HepG2 (cell line): Measurements from ENCODE around the gene PLGRKT. TPM values are rescaled to one million over a fixed set of nuclear protein-coding genes. Genes with fewer than 3 reads are reported as not detected.

ENCODE experiments used
- ATAC-seq: fragments of 200-7000 bp; cut with Tn5 transposase; 3 replicates; pipeline ENCODE4 v1.9.1; 2020; ENCODE audit warnings: mild to moderate bottlenecking, moderate library complexity
- BruUV-seq: library from RNA; stranded (reverse); fragments of 400-500 nt; replicated peaks from 2 replicates; lab custom pipeline; 2021; lab: Mats Ljungman, UMichigan
- CTCF ChIA-PET: fragments of 300-600 bp; formaldehyde crosslinking; extraction: SDS; loops from one replicate; lab custom pipeline; 2021; ENCODE audit warnings: low total read pairs, inconsistent platforms, low intra/inter-chr PET ratio; lab: Yijun Ruan, JAX
- POLR2A ChIA-PET: fragments of 350-600 bp; sonication (Branson Sonifier 250); formaldehyde crosslinking; loops from one replicate; lab custom pipeline; 2020; ENCODE audit warnings: antibody characterized with exemption, inconsistent platforms; lab: Yijun Ruan, JAX
- DNase-seq: peaks from one replicate; pipeline ENCODE4 v3.0.0-alpha.2; 2015; ENCODE audit warnings: low spot score
- FAIRE-seq: peaks from 3 replicates; lab custom pipeline; 2011; peaks lifted over from hg19 to GRCh38; lab: Jason Lieb, UNC
- H2AFZ ChIP-seq: one replicate; pipeline ENCODE4 v1.6.1; 2011; ENCODE audit warnings: low read length, inconsistent platforms
- H3K27ac ChIP-seq: fragments of 300-600 bp; 3 replicates; pipeline ENCODE4 v1.8.0; 2011; ENCODE audit warnings: mixed run types, mild to moderate bottlenecking, mixed read lengths, low read length, inconsistent platforms; ENCODE audit not compliant: insufficient read depth; ENCODE audit errors: extremely low read length
- H3K27me3 ChIP-seq, 2 experiments: fragments of 200-600 bp in 1 of 2; 2 replicates in 1 of 2; 3 replicates in 1 of 2; pipeline versions ENCODE4 v1.6.0 to v1.8.0; 2011; ENCODE audit warnings: low read length in 2 of 2, mild to moderate bottlenecking in 2 of 2, moderate library complexity in 2 of 2, inconsistent platforms in 1 of 2; ENCODE audit not compliant: insufficient read depth in 2 of 2, control insufficient read depth in 1 of 2
- H3K36me3 ChIP-seq, 2 experiments: fragments of 200-600 bp in 1 of 2; replicated peaks in 1 of 2; 2 replicates in 1 of 2; 3 replicates in 1 of 2; pipeline versions ENCODE4 v1.5.1 to v1.8.0; 2011; ENCODE audit warnings: low read length in 2 of 2, inconsistent platforms in 1 of 2; ENCODE audit not compliant: insufficient read depth in 2 of 2, control insufficient read depth in 1 of 2
- H3K4me1 ChIP-seq: 2 replicates; pipeline ENCODE4 v1.5.1; 2012; ENCODE audit warnings: low read length, inconsistent platforms; ENCODE audit not compliant: insufficient read depth
- H3K4me2 ChIP-seq: 2 replicates; pipeline ENCODE4 v1.6.0; 2011; ENCODE audit warnings: low read depth, low read length, inconsistent platforms
- H3K4me3 ChIP-seq, 3 experiments: fragments of 200-600 bp in 1 of 3; sonication (generic), shearing (Covaris generic) in 1 of 3; replicated peaks in 1 of 3; 2 replicates each; pipeline ENCODE4 v1.5.1; 2011 to 2016; ENCODE audit warnings: low read length in 3 of 3, inconsistent platforms in 2 of 3, low read depth in 2 of 3, mild to moderate bottlenecking in 2 of 3, control low read depth in 1 of 3, mixed read lengths in 1 of 3; ENCODE audit not compliant: insufficient read depth in 1 of 3
- H3K79me2 ChIP-seq: one replicate; pipeline ENCODE4 v1.6.1; 2011; ENCODE audit warnings: low read length, inconsistent platforms; ENCODE audit not compliant: insufficient read depth
- H3K9ac ChIP-seq: 2 replicates; pipeline ENCODE4 v1.6.0; 2011; ENCODE audit warnings: mild to moderate bottlenecking, low read depth, low read length, inconsistent platforms; ENCODE audit not compliant: insufficient read depth
- H3K9me3 ChIP-seq: 2 replicates; pipeline ENCODE4 v1.5.1; 2012; ENCODE audit warnings: mild to moderate bottlenecking, low read length
- H4K20me1 ChIP-seq: 2 replicates; pipeline ENCODE4 v1.6.0; 2011; ENCODE audit warnings: inconsistent platforms, mild to moderate bottlenecking, low read length, moderate library complexity; ENCODE audit not compliant: insufficient read depth
- ARID2 ChIP-seq: sonication (generic); formaldehyde crosslinking; IDR thresholded peaks from 2 replicates; pipeline ENCODE4 v1.8.1; 2022; ENCODE audit warnings: mild to moderate bottlenecking, missing genetic modification reagents, borderline replicate concordance
- BORCS8-MEF2B ChIP-seq: sonication (generic); formaldehyde crosslinking; IDR thresholded peaks from 2 replicates; pipeline ENCODE4 v1.8.0; 2022; ENCODE audit warnings: mild to moderate bottlenecking, missing genetic modification reagents
- JUN ChIP-seq: sonication (generic); formaldehyde crosslinking; IDR thresholded peaks from 2 replicates; pipeline ENCODE4 v1.4.0; 2020; ENCODE audit warnings: mild to moderate bottlenecking, missing genetic modification reagents
- KLF11 ChIP-seq: IDR thresholded peaks from 2 replicates; pipeline ENCODE4 v1.6.1; 2016; ENCODE audit warnings: missing compliant biosample characterization
- MATR3 ChIP-seq: sonication (generic); formaldehyde crosslinking; IDR thresholded peaks from 2 replicates; pipeline ENCODE4 v1.4.0; 2020; ENCODE audit warnings: missing genetic modification reagents
- PHB2 ChIP-seq: fragments of 450-650 bp; IDR thresholded peaks from 2 replicates; pipeline ENCODE4 v1.6.1; 2018; ENCODE audit not compliant: partially characterized antibody
- RFX5 ChIP-seq: IDR thresholded peaks from 2 replicates; pipeline ENCODE4 v1.6.1; 2011; ENCODE audit warnings: low read depth, low read length, improper control_type of control experiment
- SMARCC2 ChIP-seq: fragments of 450-650 bp; IDR thresholded peaks from 2 replicates; pipeline ENCODE4 v1.6.1; 2017; ENCODE audit warnings: antibody characterized with exemption, mild to moderate bottlenecking
- SOX5 ChIP-seq: IDR thresholded peaks from 2 replicates; pipeline ENCODE4 v1.6.1; 2016; ENCODE audit warnings: borderline replicate concordance
- TOPORS ChIP-seq: sonication (generic); formaldehyde crosslinking; IDR thresholded peaks from 2 replicates; pipeline ENCODE4 v1.8.0; 2023; ENCODE audit warnings: mild to moderate bottlenecking, missing genetic modification reagents
- WIZ ChIP-seq: sonication (generic); formaldehyde crosslinking; IDR thresholded peaks from 2 replicates; pipeline ENCODE4 v1.5.1; 2020; ENCODE audit warnings: mild to moderate bottlenecking, missing genetic modification reagents
- XRCC5 ChIP-seq: fragments of 200-400 bp; formaldehyde crosslinking; optimal IDR thresholded peaks from 2 replicates; pipeline ENCODE3; 2017; ENCODE audit warnings: mild to moderate bottlenecking, low read length
- ZMYM2 ChIP-seq: sonication (generic); formaldehyde crosslinking; IDR thresholded peaks from 2 replicates; pipeline ENCODE4 v1.8.0; 2022; ENCODE audit warnings: mild to moderate bottlenecking, missing genetic modification reagents
- ZNF496 ChIP-seq: sonication (generic); formaldehyde crosslinking; IDR thresholded peaks from 2 replicates; pipeline ENCODE4 v1.8.1; 2023; ENCODE audit warnings: mild to moderate bottlenecking, moderate library complexity, missing genetic modification reagents; ENCODE audit not compliant: insufficient replicate concordance
- ZNF75D ChIP-seq: sonication (generic); formaldehyde crosslinking; IDR thresholded peaks from 2 replicates; pipeline ENCODE4 v1.8.1; 2023; ENCODE audit warnings: missing genetic modification reagents, mild to moderate bottlenecking, borderline replicate concordance
- WGBS: methylation state at CpG from one replicate; pipeline ENCODE4 v1.1.6; 2017; ENCODE audit warnings: low lambda C conversion rate; 5-methylcytosine and 5-hydroxymethylcytosine counted together
- in situ Hi-C: cut with HindIII; loops from 2 replicates; pipeline ENCODE4 v1.10.0; 2017; ENCODE audit warnings: low pct_unique_long_range_greater_than_20kb; ENCODE audit not compliant: extremely low pct_ligation_motif_present
- intact Hi-C: fragments of 100-400 bp; cut with micrococcal nuclease; formaldehyde crosslinking; loops from one replicate; pipeline ENCODE4 v1.10.0; 2022; ENCODE audit not compliant: unreplicated experiment
- polyA plus RNA-seq, 8 experiments: library from polyadenylated mRNA; depleted of rRNA in 3 of 8; stranded (reverse) in 7 of 8; unstranded in 1 of 8; fragments of >200 nt; fragmentation: Illumina TruSeq in 4 of 8; extraction: Trizol in 4 of 8; gene quantifications; 2 replicates each; pipeline versions ENCODE4 v1.2.1 to v1.2.3, GENCODE V29; 2011 to 2016; ENCODE audit warnings: low read depth in 4 of 8, missing spikeins in 1 of 8, mixed read lengths in 1 of 8; ENCODE audit not compliant: insufficient read depth in 1 of 8
- total RNA-seq, 5 experiments: library from RNA; depleted of rRNA; stranded (reverse); fragments of >200 nt; fragmentation: Illumina TruSeq; extraction: Trizol; gene quantifications; 2 replicates each; pipeline ENCODE4 v1.2.3, GENCODE V29; 2016; ENCODE audit warnings: low read depth in 1 of 5
- TF ChIP-seq, protein P1 (sequence below), 2 experiments: sonication (generic) in 1 of 2; formaldehyde crosslinking in 1 of 2; IDR thresholded peaks; 2 replicates each; pipeline versions ENCODE4 v1.5.1 to v1.6.1; 2011 to 2020; ENCODE audit warnings: borderline replicate concordance in 1 of 2, low read depth in 1 of 2, low read length in 1 of 2, mild to moderate bottlenecking in 1 of 2, missing genetic modification reagents in 1 of 2, moderate library complexity in 1 of 2
- TF ChIP-seq, protein P2 (sequence below): sonication (generic); formaldehyde crosslinking; IDR thresholded peaks from 2 replicates; pipeline ENCODE4 v1.4.0; 2020; ENCODE audit warnings: missing genetic modification reagents

PLGRKT gene
- total and polyA plus RNA-seq, 2 of the 13 experiments (the other 11 are each of a cell fraction or from before 2014, with no cell fraction given) = 5.0 to 15.8 TPM

DNA sequence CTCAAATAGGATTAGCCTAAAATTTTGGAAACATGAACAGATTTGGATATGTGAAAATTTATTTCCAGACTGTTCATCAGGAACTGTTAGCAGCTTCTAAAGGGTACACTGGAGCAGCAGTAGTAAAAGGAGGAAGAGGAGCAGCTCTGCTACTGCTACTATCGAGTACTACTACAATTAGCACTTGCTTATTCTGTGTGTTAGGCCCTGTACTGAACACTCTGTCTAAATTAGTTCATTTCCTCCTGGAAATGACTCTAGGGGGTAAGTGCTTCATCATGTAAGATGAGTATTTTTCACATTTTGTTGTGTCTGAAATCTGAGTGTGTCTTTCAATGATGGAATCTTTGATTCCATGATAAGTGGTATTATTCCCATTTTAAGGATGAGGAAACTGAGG lies 22.4 kb upstream of the PLGRKT start:
- Histone ChIP-seq H3K9me3 (no peaks in the 10 kb centered on the region), H3K27ac (no peak overlapping the region), H3K9ac (no peak overlapping the region), H2AFZ (no peak overlapping the region), H3K36me3 (no peaks in the 10 kb centered on the region), H3K79me2 (no peaks in the 10 kb centered on the region), H3K4me1 (no peaks in the 10 kb centered on the region), H3K4me2 (no peak overlapping the region), H4K20me1 (no peaks in the 10 kb centered on the region), H3K27me3 (no peaks in the 10 kb centered on the region)
- BruUV-seq = no TSS peak
- no peak for FAIRE-seq
- no peak for DNase-seq
- in situ Hi-C loops = no loop called here
- POLR2A ChIA-PET = no interaction called here
- intact Hi-C loops = no loop called here
- 0% methylated on average over 1 of the region's 1 CpG for WGBS
- ATAC-seq = no peak
- CTCF ChIA-PET = no interaction called here
- TF ChIP-seq TOPORS (CRISPR knock-in tag) = no peak
- TF ChIP-seq KLF11 (CRISPR knock-in tag) = no peak
- TF ChIP-seq MATR3 (CRISPR knock-in tag) = no peak
- TF ChIP-seq ARID2 (CRISPR knock-in tag) = no peak
- TF ChIP-seq JUN (CRISPR knock-in tag) = no peak
- no peak for TF ChIP-seq XRCC5
- TF ChIP-seq ZNF496 (CRISPR knock-in tag) = no peak
- no peak for TF ChIP-seq ZNF75D (CRISPR knock-in tag)
- TF ChIP-seq ZMYM2 (CRISPR knock-in tag) = no peak
- TF ChIP-seq RFX5 = no peak
- TF ChIP-seq PHB2 = no peak
- TF ChIP-seq, all 625 proteins: peak for 0
- H3K4me3 ChIP-seq = no peak overlapping the region

DNA sequence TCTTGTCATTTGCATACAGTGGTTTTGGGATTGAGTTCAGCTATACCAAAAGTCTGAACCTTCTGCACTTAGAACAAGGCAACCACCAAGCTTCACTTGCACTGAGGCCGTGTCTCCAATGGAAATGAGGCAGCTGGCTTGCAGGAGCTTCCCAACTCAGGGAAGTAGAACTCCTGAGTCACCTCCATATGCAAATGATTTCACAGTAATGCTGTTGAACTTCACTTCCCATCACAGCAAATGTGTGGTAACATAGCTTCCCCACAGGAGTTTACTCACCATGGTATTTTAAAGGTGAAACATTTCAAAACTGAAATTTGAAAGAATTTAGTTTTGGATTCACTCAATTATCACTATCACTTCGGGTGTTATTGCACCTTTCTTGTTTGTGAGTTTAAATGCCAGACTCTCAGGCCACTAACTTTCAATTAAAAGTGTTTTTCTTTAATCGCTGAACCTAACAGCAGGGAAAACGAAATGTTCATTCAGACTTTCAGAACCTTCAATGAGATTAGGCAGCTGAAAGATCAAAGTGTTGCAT lies 21.6 kb upstream of the PLGRKT start:
- Histone ChIP-seq H3K27me3 (no peaks in the 10 kb centered on the region), H3K4me3 (no peak overlapping the region), H3K79me2 (no peaks in the 10 kb centered on the region), H3K4me1 (no peaks in the 10 kb centered on the region), H2AFZ (no peak overlapping the region), H3K27ac (no peak overlapping the region), H3K4me2 (no peak overlapping the region), H3K36me3 (no peaks in the 10 kb centered on the region), H3K9me3 (no peaks in the 10 kb centered on the region), H4K20me1 (no peaks in the 10 kb centered on the region), H3K9ac (no peak overlapping the region)
- in situ Hi-C loops (no loop called here), intact Hi-C loops (no loop called here)
- BruUV-seq = no TSS peak
- CTCF ChIA-PET = no interaction called here
- FAIRE-seq = no peak
- DNase-seq = no peak
- POLR2A ChIA-PET = no interaction called here
- WGBS = 4% methylated on average over 4 of the region's 4 CpGs
- no peak for ATAC-seq
- TF ChIP-seq WIZ (CRISPR knock-in tag) = no peak
- no peak for TF ChIP-seq SMARCC2
- TF ChIP-seq SOX5 (CRISPR knock-in tag) = no peak
- TF ChIP-seq, protein P1, sequence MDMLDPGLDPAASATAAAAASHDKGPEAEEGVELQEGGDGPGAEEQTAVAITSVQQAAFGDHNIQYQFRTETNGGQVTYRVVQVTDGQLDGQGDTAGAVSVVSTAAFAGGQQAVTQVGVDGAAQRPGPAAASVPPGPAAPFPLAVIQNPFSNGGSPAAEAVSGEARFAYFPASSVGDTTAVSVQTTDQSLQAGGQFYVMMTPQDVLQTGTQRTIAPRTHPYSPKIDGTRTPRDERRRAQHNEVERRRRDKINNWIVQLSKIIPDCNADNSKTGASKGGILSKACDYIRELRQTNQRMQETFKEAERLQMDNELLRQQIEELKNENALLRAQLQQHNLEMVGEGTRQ (IDR thresholded peaks at IDR 0.05; ENCODE audit: low read depth, low read length) = no peak
- TF ChIP-seq, protein P1 (CRISPR knock-in tag; IDR thresholded peaks at IDR 0.05; ENCODE audit: borderline replicate concordance) = no peak
- TF ChIP-seq, protein P2, sequence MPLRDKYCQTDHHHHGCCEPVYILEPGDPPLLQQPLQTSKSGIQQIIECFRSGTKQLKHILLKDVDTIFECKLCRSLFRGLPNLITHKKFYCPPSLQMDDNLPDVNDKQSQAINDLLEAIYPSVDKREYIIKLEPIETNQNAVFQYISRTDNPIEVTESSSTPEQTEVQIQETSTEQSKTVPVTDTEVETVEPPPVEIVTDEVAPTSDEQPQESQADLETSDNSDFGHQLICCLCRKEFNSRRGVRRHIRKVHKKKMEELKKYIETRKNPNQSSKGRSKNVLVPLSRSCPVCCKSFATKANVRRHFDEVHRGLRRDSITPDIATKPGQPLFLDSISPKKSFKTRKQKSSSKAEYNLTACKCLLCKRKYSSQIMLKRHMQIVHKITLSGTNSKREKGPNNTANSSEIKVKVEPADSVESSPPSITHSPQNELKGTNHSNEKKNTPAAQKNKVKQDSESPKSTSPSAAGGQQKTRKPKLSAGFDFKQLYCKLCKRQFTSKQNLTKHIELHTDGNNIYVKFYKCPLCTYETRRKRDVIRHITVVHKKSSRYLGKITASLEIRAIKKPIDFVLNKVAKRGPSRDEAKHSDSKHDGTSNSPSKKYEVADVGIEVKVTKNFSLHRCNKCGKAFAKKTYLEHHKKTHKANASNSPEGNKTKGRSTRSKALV (CRISPR knock-in tag) = no peak
- no peak for TF ChIP-seq BORCS8-MEF2B
